Activated CD8-positive, alpha-beta memory T cell treated with anti-CD3 and anti-CD28 coated beads, Interleukin-2, amount 50 U/mL, for 1 hour (primary cell): Measurements from ENCODE around the gene CNTN4.

ENCODE experiments used
- DNase-seq: peaks from one replicate; pipeline ENCODE4 v3.0.0-alpha.2; 2020; ENCODE audit errors: extremely low read depth

Gene CNTN4

GRCh38 chr3:3037156-3037555 lies 938.5 kb downstream of the CNTN4 start:
- DNase-seq = no peak

GRCh38 chr3:3038201-3038991 lies 939.7 kb downstream of the CNTN4 start:
- no peak for DNase-seq

- no peak for DNase-seq
Observed at GRCh38 chr3:3053974-3054373, 955.3 kb downstream of the CNTN4 start.

- no peak for DNase-seq
Observed at GRCh38 chr3:3059645-3060044, 961.0 kb downstream of the CNTN4 start.

- DNase-seq = no peak
Observed at GRCh38 chr3:3064297-3064696, 965.6 kb downstream of the CNTN4 start.

GRCh38 chr3:3065876-3066275 lies 967.2 kb downstream of the CNTN4 start:
- no peak for DNase-seq

- no peak for DNase-seq
Observed at GRCh38 chr3:3066378-3066777, 967.7 kb downstream of the CNTN4 start.

GRCh38 chr3:3066910-3067309 lies 968.2 kb downstream of the CNTN4 start:
- DNase-seq = no peak

- DNase-seq = no peak
Observed at GRCh38 chr3:3068358-3068881, 969.8 kb downstream of the CNTN4 start.

- DNase-seq = no peak
Observed at GRCh38 chr3:3069723-3070122, 971.1 kb downstream of the CNTN4 start.

- DNase-seq = no peak
Observed at GRCh38 chr3:3071136-3071535, 972.5 kb downstream of the CNTN4 start.

GRCh38 chr3:3074551-3075257 lies 976.0 kb downstream of the CNTN4 start:
- DNase-seq = no peak

- no peak for DNase-seq
Observed at GRCh38 chr3:3080309-3080708, 981.6 kb downstream of the CNTN4 start.

GRCh38 chr3:3081381-3082233 lies 982.9 kb downstream of the CNTN4 start:
- DNase-seq = no peak

- DNase-seq = no peak
Observed at GRCh38 chr3:3082234-3082924, 983.7 kb downstream of the CNTN4 start.

- no peak for DNase-seq
Observed at GRCh38 chr3:3084890-3085289, 986.2 kb downstream of the CNTN4 start.

- no peak for DNase-seq
Observed at GRCh38 chr3:3085782-3086181, 987.1 kb downstream of the CNTN4 start.

- DNase-seq = no peak
Observed at GRCh38 chr3:3086239-3086638, 987.6 kb downstream of the CNTN4 start.

- DNase-seq = no peak
Observed at GRCh38 chr3:3087279-3087678, 988.6 kb downstream of the CNTN4 start.

GRCh38 chr3:3087716-3088465 lies 989.2 kb downstream of the CNTN4 start:
- DNase-seq = no peak

- no peak for DNase-seq
Observed at GRCh38 chr3:3089017-3089416, 990.4 kb downstream of the CNTN4 start.
